ENCODE results near the gene ANKRD13B. TPM values are rescaled to one million over a fixed set of nuclear protein-coding genes. Genes with fewer than 3 reads are reported as not detected.

ANKRD13B gene
- total RNA-seq, 3 donors from 2014 or later = 8.5 to 13.0 (median 9.2) TPM

- Histone ChIP-seq H3K27ac (no peak overlapping the region), H3K4me3 (no peak overlapping the region), H3K9me3 (no peaks in the 10 kb centered on the region), H3K27me3 (no peaks in the 10 kb centered on the region), H3K4me1 (peaks cover 3 to 4% of the 10 kb centered on the region in 2 donors), H3K36me3 (peaks cover 17% of the 10 kb centered on the region)
- no peak for DNase-seq (ENCODE audit: low spot score in 2 of 2)
- no peak for TF ChIP-seq POLR2A (IDR thresholded peaks at IDR 0.05)
- no peak for TF ChIP-seq POLR2AphosphoS5 (IDR thresholded peaks at IDR 0.05)
- no peak for TF ChIP-seq CTCF (IDR thresholded peaks at IDR 0.05)
- intact Hi-C loops (cut with DNase I; ENCODE audit: low total_unique reads) = no loop called here
Observed at GRCh38 chr17:29575511-29576213, 17.3 kb upstream of the ANKRD13B start.

GRCh38 chr17:29576214-29577000 is 16.5 kb upstream of the ANKRD13B start:
- H3K36me3 ChIP-seq = peaks cover 17% of the 10 kb centered on the region
- no peaks in the 10 kb centered on the region for H3K9me3 ChIP-seq
- TF ChIP-seq CTCF (IDR thresholded peaks at IDR 0.05) = no peak
- no peak for TF ChIP-seq POLR2A (IDR thresholded peaks at IDR 0.05)
- TF ChIP-seq POLR2AphosphoS5 (IDR thresholded peaks at IDR 0.05) = no peak
- intact Hi-C loops (cut with DNase I; ENCODE audit: low total_unique reads) = no loop called here
- H3K4me3 ChIP-seq = no peak overlapping the region
- H3K4me1 ChIP-seq = peaks cover 0 to 4% of the 10 kb centered on the region in 2 donors
- H3K27ac ChIP-seq = no peak overlapping the region
- no peaks in the 10 kb centered on the region for H3K27me3 ChIP-seq
- DNase-seq (ENCODE audit: low spot score in 2 of 2) = no peak

GRCh38 chr17:29577001-29577370 is 15.9 kb upstream of the ANKRD13B start:
- Histone ChIP-seq H3K27me3 (no peaks in the 10 kb centered on the region), H3K36me3 (peaks cover 17% of the 10 kb centered on the region), H3K9me3 (no peaks in the 10 kb centered on the region), H3K27ac (peak overlapping the region in 1 of 2 donors; percentile 34), H3K4me1 (peaks cover 0 to 4% of the 10 kb centered on the region in 2 donors), H3K4me3 (no peak overlapping the region)
- intact Hi-C loops (cut with DNase I; ENCODE audit: low total_unique reads) = no loop called here
- TF ChIP-seq POLR2AphosphoS5 (IDR thresholded peaks at IDR 0.05) (no peak), POLR2A (IDR thresholded peaks at IDR 0.05) (no peak), CTCF (IDR thresholded peaks at IDR 0.05) (no peak)
- no peak for DNase-seq (ENCODE audit: low spot score in 2 of 2)

- Histone ChIP-seq H3K4me3 (no peak overlapping the region), H3K27ac (peak overlapping the region in 1 of 2 donors; percentile 34), H3K4me1 (peaks cover 0 to 1% of the 10 kb centered on the region in 2 donors), H3K36me3 (peaks cover 17% of the 10 kb centered on the region), H3K9me3 (no peaks in the 10 kb centered on the region), H3K27me3 (no peaks in the 10 kb centered on the region)
- no peak for DNase-seq (ENCODE audit: low spot score in 2 of 2)
- TF ChIP-seq POLR2A (IDR thresholded peaks at IDR 0.05) (no peak), CTCF (IDR thresholded peaks at IDR 0.05) (no peak), POLR2AphosphoS5 (IDR thresholded peaks at IDR 0.05) (no peak)
- intact Hi-C loops (cut with DNase I; ENCODE audit: low total_unique reads) = no loop called here
Observed at GRCh38 chr17:29577385-29578211, 15.3 kb upstream of the ANKRD13B start.

All from breast epithelium (tissue), 4 donors.